ENCODE results near the gene STK11.
"Not testable (repeated sequence)": the region's sequence is repeated elsewhere in the genome, so short reads cannot be mapped to it uniquely, and the experiment has no call there.

Gene STK11

GRCh38 chr19:1238369-1239303 is 33.1 kb downstream of the STK11 start:
- DNase-seq, result no peak

DNA sequence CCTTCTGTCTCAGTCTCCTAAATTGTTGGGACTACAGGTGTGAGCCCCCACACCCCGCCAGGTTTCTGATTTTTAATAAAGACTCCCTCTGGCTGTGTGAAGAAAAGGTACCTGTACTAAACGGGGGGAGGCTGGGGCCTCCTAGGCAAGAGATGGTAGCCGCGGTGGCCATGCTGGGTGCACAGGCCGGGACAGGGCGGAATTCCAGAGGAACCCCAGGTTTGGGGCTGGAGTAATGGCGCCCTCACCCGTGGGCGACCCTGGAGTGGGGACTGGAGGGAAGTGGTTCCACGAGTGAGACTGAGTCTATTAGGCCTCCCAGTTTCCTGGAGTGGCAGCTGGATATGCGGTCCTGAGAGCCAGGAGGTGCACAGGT is 33.8 kb downstream of the STK11 start:
- DNase-seq, result no peak

GRCh38 chr19:1239796-1240737 is 34.5 kb downstream of the STK11 start:
- peak; percentile 96 for DNase-seq

DNA sequence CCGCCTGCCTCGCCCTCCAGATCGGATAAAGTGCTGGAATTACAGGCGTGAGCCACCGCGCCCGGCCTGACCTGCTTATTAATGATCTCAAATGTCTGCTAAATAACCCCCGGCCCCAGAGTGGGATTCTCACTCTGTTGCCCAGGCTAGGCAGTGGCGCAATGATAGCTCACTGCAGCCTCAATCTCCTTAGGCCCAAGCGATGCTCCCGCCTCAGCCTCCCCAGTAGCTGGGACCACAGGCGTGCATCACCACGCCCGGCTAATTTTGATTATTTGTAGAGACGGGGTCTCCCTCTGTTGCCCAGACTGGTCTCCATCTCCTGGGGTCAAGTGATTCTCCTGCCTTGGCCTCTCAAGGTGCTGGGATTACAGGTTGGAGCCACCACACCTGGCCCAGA is 35.3 kb downstream of the STK11 start:
- no peak for DNase-seq

DNA sequence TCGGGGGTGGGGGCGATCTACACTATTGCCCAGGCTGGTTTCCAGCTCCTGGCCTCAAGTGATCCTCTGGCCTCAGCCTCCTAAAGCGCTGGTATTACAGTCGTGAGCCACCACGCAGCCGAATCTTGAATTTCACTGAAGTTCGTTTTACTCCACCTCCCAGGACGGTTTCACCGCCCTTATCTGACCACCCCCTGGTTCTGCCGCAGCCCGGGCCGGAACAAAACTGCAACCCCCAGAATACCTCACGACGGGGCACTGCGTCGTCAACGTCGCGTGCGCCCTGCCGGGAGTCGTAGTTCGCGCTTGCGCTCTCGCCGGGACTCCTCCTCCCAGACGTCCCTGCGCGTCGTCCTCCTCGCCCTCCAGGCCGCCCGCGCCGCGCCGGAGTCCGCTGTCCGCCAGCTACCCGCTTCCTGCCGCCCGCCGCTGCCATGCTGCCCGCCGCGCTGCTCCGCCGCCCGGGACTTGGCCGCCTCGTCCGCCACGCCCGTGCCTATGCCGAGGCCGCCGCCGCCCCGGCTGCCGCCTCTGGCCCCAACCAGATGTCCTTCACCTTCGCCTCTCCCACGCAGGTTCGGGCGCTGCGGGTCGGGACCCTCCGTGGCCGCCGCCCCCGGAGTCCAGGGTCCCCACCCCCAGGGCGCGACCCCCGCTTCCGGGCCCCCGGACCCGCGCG is 36.0 kb downstream of the STK11 start, which contains the start of gene ATP5F1D:
ATP5F1D (plus strand) TSS at position 335 of the 679 bp plus-strand sequence; CDS start at position 435, 100 bp downstream.
- peak; percentile 95 for DNase-seq

DNA sequence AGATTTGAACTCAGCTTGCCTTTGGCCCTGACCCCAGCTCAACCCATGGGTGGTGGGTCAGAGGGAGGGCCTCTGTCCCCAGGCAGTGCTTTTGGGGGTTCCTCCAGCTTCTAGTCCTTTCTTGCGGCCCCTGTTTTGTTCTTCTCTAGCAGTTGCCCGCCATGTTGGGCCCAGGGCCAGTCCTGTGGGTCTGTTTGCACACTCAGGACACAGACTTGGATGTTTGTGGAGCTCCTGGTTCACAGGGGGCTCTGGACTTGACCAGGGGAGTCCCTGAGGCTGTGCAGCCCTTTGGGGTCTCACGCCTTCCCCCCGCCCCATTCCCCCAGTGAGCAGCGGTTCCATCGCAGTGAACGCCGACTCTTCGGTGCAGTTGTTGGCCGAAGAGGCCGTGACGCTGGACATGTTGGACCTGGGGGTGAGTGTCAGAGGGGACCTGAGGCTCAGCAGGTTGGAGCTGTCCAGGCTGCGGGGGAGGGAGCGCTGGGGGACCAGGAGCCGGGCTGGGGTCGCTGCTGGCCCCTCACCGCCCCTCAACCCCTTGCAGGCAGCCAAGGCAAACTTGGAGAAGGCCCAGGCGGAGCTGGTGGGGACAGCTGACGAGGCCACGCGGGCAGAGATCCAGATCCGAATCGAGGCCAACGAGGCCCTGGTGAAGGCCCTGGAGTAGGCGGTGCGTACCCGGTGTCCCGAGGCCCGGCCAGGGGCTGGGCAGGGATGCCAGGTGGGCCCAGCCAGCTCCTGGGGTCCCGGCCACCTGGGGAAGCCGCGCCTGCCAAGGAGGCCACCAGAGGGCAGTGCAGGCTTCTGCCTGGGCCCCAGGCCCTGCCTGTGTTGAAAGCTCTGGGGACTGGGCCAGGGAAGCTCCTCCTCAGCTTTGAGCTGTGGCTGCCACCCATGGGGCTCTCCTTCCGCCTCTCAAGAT is 38.5 kb downstream of the STK11 start:
- DNase-seq, result peak; percentile 91

- DNase-seq, result no peak
Observed at GRCh38 chr19:1244693-1245451, 39.3 kb downstream of the STK11 start.

- DNase-seq, result no peak
Observed at GRCh38 chr19:1245494-1246264, 40.1 kb downstream of the STK11 start.

DNA sequence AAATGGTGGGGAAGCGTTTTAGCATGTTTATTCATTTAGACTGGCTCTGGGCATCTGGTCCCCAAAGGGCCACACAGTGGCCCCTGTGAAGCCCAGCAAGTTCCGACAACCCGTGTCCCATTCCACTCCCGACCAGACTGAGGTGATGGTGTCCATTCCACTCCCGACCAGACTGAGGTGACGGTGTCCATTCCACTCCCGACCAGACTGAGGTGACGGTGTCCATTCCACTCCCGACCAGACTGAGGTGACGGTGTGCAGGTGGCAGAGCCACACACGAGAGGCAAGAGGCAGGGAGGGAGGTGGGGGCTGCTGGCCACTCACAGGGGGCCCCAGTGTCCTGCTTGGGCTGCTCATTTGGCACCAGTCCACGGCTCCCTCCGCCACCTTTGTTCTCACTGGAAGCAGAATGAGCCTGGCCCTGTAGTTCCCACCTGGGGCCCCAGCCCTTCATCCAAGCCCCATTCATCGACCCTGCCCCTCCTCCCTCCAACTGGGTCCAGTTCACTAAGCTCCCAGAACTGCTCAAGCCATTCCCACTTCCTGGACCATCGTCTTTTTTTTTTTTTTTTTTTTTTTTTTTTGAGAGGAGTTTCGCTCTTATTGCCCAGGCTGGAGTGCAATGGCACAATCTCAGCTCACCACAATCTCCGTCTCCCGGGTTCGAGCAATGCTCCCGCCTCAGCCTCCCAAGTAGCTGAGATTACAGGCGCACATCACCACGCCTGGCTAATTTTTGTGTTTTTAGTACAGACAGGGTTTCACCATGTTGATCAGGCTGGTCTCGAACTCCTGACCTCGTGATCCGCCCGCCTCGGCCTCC is 40.9 kb downstream of the STK11 start:
- DNase-seq, result not testable (repeated sequence)

DNA sequence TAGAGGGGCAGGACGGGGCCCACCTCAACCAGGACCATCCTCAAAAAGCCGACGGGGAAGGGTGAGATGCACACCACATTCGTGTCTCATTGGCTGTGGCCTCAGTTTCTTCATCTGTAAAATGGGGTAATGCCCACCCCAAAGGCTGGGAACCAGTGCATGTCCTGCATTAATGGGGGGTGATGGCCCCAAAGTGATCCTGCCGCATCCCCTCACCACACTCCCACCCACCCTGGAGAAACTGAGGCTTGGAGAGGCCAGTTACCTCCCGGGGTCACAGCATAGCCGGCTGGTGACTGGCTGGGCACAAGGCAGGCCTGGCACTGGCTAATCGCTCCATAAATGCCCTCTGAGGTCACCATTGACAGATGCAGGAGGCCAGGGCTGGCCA is 42.2 kb downstream of the STK11 start:
- no peak for DNase-seq

DNA sequence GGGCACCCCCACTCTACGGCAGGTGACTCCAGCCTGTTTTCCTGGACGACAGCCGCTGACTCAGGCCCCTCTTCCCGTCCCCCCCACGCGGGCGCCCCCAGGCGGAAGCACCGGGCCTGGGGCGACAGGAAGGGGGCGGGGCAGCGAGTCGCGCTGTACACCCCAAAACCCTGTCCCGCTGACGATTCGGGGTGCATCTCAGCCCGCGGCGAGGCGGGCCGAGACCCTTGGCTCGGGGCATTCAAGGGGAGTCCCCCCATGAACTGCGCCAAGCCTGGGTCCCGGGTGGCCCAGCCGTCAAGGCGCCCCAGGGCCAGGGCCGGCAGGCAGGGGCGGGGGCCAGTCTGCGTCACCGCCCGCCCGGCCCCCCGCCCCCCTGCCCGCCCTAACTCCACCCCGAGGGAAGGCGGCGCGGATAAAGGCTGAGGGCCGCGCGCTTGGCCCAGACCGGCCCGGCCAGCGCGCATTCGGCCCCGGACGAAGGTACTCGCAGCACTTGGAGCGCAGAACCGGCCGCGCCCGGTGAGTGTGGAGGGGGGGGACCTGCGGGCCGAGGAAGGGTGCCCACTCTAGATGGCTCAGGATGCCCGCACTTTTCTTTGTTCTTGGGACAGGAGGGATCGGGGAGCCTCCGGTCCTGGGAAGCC is 42.7 kb downstream of the STK11 start, which contains the start of gene MIDN:
MIDN (plus strand) TSS at position 445 of the 647 bp plus-strand sequence. CDS start 1,714 bp downstream, outside the sequence.
- DNase-seq, result peak; percentile 82

DNA sequence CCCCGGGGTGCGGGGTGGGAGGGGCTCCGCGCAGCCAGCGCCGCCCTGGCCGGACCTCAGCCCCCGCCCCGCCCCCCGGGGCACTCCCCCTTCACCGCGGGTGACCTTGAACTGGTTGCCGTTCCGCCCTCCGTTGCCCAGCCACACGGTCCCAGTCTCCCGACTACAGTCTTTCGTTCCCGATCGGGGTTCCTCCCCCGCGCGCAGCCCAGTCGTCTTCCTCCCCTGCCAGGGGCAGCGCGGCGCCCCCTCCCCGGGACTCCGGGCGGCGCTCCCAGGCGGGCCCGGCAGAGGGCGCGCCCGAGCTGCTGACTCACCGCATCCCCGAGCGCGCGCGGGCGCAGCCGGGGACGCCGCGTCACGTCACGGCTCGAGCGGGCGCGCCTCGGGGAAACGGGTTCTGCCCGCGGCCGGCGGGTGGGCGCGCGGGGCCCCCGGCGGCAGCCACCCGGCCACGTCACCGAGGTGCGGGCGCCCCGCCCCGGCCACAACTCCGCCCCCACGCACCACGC is 43.3 kb downstream of the STK11 start:
- DNase-seq, result peak; percentile 86

- DNase-seq, result peak; percentile 91
Observed at GRCh38 chr19:1249298-1249989, 43.9 kb downstream of the STK11 start.

- no peak for DNase-seq
Observed at GRCh38 chr19:1249990-1250436, 44.4 kb downstream of the STK11 start.

- DNase-seq, result no peak
Observed at GRCh38 chr19:1250437-1251260, 45.1 kb downstream of the STK11 start.
